HFFc6 (cell line): Measurements from ENCODE around the gene PLA2G4E. TPM values are rescaled to one million over a fixed set of nuclear protein-coding genes. Genes with fewer than 3 reads are reported as not detected.

Source experiments
- DNase-seq: peaks from one replicate; pipeline ENCODE4 v3.0.0-alpha.2; 2018
- H3K27ac Mint-ChIP-seq: 2 replicates; pipeline ENCODE4 v1.8.0; 2020; ENCODE audit warnings: mild to moderate bottlenecking, mixed read lengths
- H3K27me3 Mint-ChIP-seq: 2 replicates; pipeline ENCODE4 v1.8.0; 2021; ENCODE audit warnings: mild to moderate bottlenecking, moderate library complexity, mixed read lengths; ENCODE audit not compliant: insufficient read depth
- H3K36me3 Mint-ChIP-seq: 2 replicates; pipeline ENCODE4 v1.8.0; 2021; ENCODE audit warnings: low read depth, mixed read lengths
- H3K4me1 Mint-ChIP-seq: 2 replicates; pipeline ENCODE4 v1.8.0; 2020; ENCODE audit warnings: low read depth, mixed read lengths
- H3K4me3 Mint-ChIP-seq: 2 replicates; pipeline ENCODE4 v1.8.0; 2020; ENCODE audit warnings: mild to moderate bottlenecking, moderate library complexity, mixed read lengths
- H3K9me3 Mint-ChIP-seq: 2 replicates; pipeline ENCODE4 v1.8.0; 2020; ENCODE audit warnings: mild to moderate bottlenecking, mixed read lengths
- total RNA-seq, 6 experiments: library from RNA; stranded (reverse); fragmentation: NEBNext Ultra II Directional; extraction: Animal tissue kit (Norgen Biotek cat#: 25700); gene quantifications; 2 replicates in 1 of 6; 3 replicates in 5 of 6; pipeline ENCODE4 v1.2.3, GENCODE V29; 2021
- TF ChIP-seq, protein P1 (sequence below): fragments of 200-600 bp; sonication (generic); IDR thresholded peaks from 2 replicates; pipeline ENCODE4 v1.5.0; 2021; ENCODE audit warnings: antibody characterized with exemption, mild to moderate bottlenecking

The PLA2G4E gene
- total RNA-seq, 6 experiments from 2014 or later, result not detected

DNA sequence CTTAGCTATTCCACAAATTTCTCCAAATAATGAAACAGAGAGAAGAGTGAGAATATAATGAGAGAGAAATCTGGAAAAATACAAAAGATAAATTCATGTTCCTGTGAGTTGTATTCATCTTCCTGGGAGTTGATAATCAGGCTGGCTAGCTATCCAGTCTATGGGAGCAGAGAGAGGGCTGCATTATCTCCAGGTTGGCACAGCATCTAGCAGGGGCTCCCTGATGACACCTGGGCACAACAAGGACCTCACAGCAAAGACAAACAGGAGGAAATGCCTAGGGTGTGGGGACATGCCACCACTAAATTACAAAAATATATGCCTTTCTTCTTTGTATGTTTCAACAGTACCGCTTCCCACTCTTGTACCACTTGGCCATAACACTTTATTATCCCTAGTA, 50.4 kb downstream of the PLA2G4E start:
- Mint-ChIP-seq H3K36me3 (no peaks in the 10 kb centered on the region; the same call in 1 of the 2 replicates), H3K4me1 (peaks cover 44% of the 10 kb centered on the region), H3K27ac (peak overlapping the region; percentile 77; the same call in 1 of the 2 replicates), H3K27me3 (peaks cover 4% of the 10 kb centered on the region; the same call in 1 of the 2 replicates), H3K4me3 (peak overlapping the region; percentile 89), H3K9me3 (no peaks in the 10 kb centered on the region)
- no peak for DNase-seq
- TF ChIP-seq, protein P1, sequence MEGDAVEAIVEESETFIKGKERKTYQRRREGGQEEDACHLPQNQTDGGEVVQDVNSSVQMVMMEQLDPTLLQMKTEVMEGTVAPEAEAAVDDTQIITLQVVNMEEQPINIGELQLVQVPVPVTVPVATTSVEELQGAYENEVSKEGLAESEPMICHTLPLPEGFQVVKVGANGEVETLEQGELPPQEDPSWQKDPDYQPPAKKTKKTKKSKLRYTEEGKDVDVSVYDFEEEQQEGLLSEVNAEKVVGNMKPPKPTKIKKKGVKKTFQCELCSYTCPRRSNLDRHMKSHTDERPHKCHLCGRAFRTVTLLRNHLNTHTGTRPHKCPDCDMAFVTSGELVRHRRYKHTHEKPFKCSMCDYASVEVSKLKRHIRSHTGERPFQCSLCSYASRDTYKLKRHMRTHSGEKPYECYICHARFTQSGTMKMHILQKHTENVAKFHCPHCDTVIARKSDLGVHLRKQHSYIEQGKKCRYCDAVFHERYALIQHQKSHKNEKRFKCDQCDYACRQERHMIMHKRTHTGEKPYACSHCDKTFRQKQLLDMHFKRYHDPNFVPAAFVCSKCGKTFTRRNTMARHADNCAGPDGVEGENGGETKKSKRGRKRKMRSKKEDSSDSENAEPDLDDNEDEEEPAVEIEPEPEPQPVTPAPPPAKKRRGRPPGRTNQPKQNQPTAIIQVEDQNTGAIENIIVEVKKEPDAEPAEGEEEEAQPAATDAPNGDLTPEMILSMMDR, result no peak

DNA sequence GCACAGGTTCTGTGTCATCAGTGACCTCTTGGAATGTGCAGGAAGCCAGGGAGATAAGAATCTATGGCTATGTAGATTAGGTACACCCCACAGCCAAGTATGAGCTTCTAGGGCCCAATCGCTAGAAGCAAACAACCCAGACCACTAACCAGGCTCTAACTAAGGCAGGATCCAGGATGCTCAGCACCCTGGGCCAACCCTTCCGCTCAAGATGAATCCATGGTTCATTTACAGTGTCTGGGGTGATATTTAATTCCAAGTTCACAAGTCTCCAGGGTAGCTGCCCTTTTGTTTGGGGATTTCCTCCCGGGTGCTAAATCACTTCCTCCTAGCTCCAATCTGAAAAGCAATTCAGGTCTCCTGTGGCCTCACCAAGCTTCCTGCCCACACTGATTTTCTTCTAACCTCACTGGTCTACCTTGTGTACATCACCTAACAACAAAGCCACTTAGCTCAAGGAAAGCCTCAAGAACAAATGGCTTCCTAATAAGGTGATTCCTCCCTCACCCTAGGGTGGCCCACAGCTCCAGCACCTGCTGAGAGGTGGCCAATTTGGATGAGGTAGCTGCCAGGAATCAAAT, 50.9 kb downstream of the PLA2G4E start:
- Mint-ChIP-seq H3K4me3 (peak overlapping the region; percentile 89), H3K27me3 (peaks cover 2% of the 10 kb centered on the region; the same call in 1 of the 2 replicates), H3K27ac (peak overlapping the region; percentile 77; the same call in 1 of the 2 replicates), H3K4me1 (peaks cover 44% of the 10 kb centered on the region), H3K36me3 (no peaks in the 10 kb centered on the region; the same call in 1 of the 2 replicates), H3K9me3 (no peaks in the 10 kb centered on the region)
- TF ChIP-seq, protein P1, result no peak
- peak; percentile 20 for DNase-seq

DNA sequence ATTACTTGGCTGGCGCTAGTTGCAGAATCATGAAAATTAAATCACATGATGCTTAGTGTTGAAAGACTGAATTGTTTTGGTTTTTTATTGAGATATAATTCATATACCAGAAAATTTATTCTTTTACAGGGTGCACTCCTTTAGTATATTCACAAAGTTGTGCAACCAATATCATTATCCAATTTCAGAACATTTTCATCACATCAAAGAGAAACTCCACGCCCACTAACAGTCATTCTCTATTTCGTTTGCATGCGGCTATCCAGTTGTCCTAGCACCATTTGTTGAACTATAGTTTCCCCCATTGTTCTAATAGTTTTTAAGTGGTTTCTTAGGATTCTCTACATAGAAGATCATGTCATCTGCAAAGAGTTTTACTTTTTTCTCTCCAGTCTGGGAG, 52.1 kb downstream of the PLA2G4E start:
- Mint-ChIP-seq H3K27ac (no peak overlapping the region; the same call in 1 of the 2 replicates), H3K4me1 (peaks cover 44% of the 10 kb centered on the region)

DNA sequence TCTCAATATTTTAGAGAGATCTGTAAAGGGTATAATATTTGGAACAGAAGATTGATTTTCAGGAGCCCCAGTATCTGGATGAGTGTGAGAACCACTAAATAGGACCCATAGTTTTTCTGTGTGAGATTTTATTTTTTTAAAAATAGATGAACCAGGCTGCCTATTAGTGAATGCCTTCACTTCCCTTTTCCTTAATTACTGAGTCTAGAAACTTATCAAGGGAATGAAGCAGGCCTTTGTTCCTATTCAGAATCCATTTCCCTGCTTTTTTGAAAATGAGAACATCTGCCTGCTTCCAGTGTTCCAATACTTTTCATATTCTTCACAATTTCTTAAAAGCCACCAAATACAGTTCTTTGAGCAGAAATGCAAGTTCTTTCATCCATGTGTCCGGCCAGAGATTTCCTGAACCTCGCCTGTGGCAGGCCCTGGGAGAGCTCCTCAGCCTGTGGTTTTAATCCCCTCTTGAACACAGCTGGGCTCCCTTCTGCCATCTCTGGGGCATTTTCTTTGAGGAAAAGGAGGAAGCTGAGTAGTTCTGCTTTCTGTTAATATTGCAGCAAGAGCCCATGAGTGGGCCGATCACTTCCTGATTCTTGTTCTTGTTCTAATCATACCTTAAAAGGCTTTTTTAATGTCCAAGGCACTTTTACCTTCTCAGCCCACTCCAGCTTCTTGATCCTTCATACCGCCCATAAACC, 53.2 kb downstream of the PLA2G4E start:
- peaks cover 2% of the 10 kb centered on the region; the same call in 1 of the 2 replicates for H3K27me3 Mint-ChIP-seq
- H3K9me3 Mint-ChIP-seq, result no peaks in the 10 kb centered on the region
- H3K27ac Mint-ChIP-seq, result peak overlapping the region; percentile 56; the same call in 1 of the 2 replicates
- no peaks in the 10 kb centered on the region; the same call in 1 of the 2 replicates for H3K36me3 Mint-ChIP-seq
- DNase-seq, result no peak
- H3K4me3 Mint-ChIP-seq, result no peak overlapping the region
- TF ChIP-seq, protein P1, result no peak
- peaks cover 49% of the 10 kb centered on the region for H3K4me1 Mint-ChIP-seq

More for the DNA sequence above, 52.1 kb downstream of the PLA2G4E start:
- Mint-ChIP-seq H3K27me3 (peaks cover 2% of the 10 kb centered on the region; the same call in 1 of the 2 replicates), H3K9me3 (no peaks in the 10 kb centered on the region), H3K36me3 (no peaks in the 10 kb centered on the region; the same call in 1 of the 2 replicates), H3K4me3 (no peak overlapping the region)
- DNase-seq, result no peak
- TF ChIP-seq, protein P1, result no peak

DNA sequence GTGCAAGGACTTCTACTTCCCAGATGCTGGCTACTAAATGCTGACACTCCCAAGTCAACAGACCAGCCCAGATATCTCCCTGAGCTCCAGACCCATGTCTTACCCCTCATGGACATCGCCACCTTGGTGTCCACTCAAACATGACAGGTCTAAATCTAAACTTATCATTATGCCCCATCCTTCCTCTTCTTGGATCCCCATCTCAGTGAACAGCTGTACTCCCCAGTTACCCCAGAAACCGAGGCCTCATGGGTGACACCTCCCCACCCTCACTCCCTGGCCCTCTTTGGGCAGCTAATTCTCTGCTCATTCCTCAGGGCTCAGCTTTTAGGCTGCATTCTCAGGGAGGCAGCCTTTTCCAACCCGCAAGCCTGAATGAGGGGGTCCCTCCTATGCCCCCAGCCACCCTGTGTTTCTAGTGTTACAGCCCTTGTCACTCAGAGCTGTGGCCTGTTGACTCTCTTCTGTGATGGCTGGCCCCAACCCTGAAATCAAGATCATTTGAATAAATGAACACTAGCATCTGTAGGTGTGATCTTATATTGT, 53.8 kb downstream of the PLA2G4E start:
- Mint-ChIP-seq H3K4me1 (peaks cover 53% of the 10 kb centered on the region), H3K36me3 (peaks cover 3% of the 10 kb centered on the region), H3K27ac (no peak overlapping the region), H3K27me3 (peaks cover 2% of the 10 kb centered on the region; the same call in 1 of the 2 replicates), H3K9me3 (no peaks in the 10 kb centered on the region), H3K4me3 (no peak overlapping the region)
- no peak for DNase-seq
- TF ChIP-seq, protein P1, result 0 out of 2 replicates have a peak, but pooled peaks have one; percentile 6
